Tibial artery (tissue), 4 donors: Measurements from ENCODE around the gene ARHGAP33.

Experiments
- DNase-seq, 2 donors: peaks; one replicate each; pipeline ENCODE4 v3.0.0-alpha.2; 2019
- H3K27ac ChIP-seq, 2 donors: fragments of 200-600 bp; sonication (generic) in 1 of 2; 1 replicate in 1 of 2; 2 replicates in 1 of 2; pipeline ENCODE4 v1.5.1; 2018 to 2019; ENCODE audit warnings: mild to moderate bottlenecking in 1 of 2
- H3K27me3 ChIP-seq, 2 donors: fragments of 200-600 bp; sonication (generic) in 1 of 2; one replicate each; pipeline versions ENCODE4 v1.5.1 to v1.6.0; 2016 to 2019
- H3K36me3 ChIP-seq, 3 donors: fragments of 200-600 bp; sonication (generic) in 2 of 3; one replicate each; pipeline ENCODE4 v1.5.1; 2016 to 2019; ENCODE audit warnings: mild to moderate bottlenecking in 2 of 3
- H3K4me1 ChIP-seq, 4 donors: fragments of 200-600 bp; sonication (generic) in 2 of 4; 1 replicate in 3 of 4; 2 replicates in 1 of 4; pipeline ENCODE4 v1.5.1; 2016 to 2019
- H3K4me3 ChIP-seq, 2 donors: fragments of 200-600 bp; sonication (generic) in 1 of 2; 1 replicate in 1 of 2; 2 replicates in 1 of 2; pipeline ENCODE4 v1.5.1; 2018 to 2019; ENCODE audit warnings: mild to moderate bottlenecking in 2 of 2
- H3K9me3 ChIP-seq, 3 donors: fragments of 200-600 bp; sonication (generic) in 1 of 3; one replicate each; pipeline ENCODE4 v1.5.1; 2016 to 2019
- intact Hi-C: fragments of 100-400 bp; cut with DNase I; formaldehyde crosslinking; loops from one replicate; pipeline ENCODE4 v1.15.0; 2023; ENCODE audit warnings: low total_unique reads
- TF ChIP-seq, protein P1 (sequence below), 2 experiments: fragments of 200-600 bp in 1 of 2; fragments of 450-650 bp in 1 of 2; IDR thresholded peaks; one replicate each; pipeline ENCODE4 v1.5.1; 2017 to 2019; ENCODE audit warnings: antibody characterized with exemption in 2 of 2, mild to moderate bottlenecking in 1 of 2, moderate library complexity in 1 of 2

Gene ARHGAP33

DNA sequence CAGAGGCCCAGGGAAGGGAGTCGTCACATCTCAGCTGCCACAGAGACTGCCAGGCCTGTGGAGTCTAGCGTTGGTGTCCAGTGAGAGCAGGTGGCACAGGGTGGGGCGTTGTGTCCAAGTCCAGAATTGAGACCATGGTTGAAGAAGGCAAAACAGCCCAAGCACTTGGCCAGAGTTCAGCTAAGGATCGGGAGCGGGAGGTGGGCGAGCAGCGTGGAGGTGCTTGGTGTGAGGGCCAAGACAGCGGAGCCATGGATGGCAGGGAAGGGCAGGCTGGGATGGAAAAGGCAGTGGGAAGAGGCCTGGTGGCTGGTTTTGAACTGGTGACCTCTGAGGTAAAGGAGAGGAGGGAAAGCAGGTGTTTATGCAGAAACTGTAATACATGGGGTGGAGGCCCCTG is 41.1 kb upstream of the ARHGAP33 start:
- no peak overlapping the region for H3K4me3 ChIP-seq
- no peak for DNase-seq
- peaks cover 51 to 99% (median 95%) of the 10 kb centered on the region in 3 donors for H3K36me3 ChIP-seq
- intact Hi-C loops = no loop called here
- no peak overlapping the region for H3K27ac ChIP-seq
- peaks cover 0 to 3% (median under 1%) of the 10 kb centered on the region in 4 donors for H3K4me1 ChIP-seq
- H3K27me3 ChIP-seq = no peaks in the 10 kb centered on the region
- TF ChIP-seq, protein P1, sequence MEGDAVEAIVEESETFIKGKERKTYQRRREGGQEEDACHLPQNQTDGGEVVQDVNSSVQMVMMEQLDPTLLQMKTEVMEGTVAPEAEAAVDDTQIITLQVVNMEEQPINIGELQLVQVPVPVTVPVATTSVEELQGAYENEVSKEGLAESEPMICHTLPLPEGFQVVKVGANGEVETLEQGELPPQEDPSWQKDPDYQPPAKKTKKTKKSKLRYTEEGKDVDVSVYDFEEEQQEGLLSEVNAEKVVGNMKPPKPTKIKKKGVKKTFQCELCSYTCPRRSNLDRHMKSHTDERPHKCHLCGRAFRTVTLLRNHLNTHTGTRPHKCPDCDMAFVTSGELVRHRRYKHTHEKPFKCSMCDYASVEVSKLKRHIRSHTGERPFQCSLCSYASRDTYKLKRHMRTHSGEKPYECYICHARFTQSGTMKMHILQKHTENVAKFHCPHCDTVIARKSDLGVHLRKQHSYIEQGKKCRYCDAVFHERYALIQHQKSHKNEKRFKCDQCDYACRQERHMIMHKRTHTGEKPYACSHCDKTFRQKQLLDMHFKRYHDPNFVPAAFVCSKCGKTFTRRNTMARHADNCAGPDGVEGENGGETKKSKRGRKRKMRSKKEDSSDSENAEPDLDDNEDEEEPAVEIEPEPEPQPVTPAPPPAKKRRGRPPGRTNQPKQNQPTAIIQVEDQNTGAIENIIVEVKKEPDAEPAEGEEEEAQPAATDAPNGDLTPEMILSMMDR (IDR thresholded peaks at IDR 0.05) = no peak
- no peaks in the 10 kb centered on the region for H3K9me3 ChIP-seq

DNA sequence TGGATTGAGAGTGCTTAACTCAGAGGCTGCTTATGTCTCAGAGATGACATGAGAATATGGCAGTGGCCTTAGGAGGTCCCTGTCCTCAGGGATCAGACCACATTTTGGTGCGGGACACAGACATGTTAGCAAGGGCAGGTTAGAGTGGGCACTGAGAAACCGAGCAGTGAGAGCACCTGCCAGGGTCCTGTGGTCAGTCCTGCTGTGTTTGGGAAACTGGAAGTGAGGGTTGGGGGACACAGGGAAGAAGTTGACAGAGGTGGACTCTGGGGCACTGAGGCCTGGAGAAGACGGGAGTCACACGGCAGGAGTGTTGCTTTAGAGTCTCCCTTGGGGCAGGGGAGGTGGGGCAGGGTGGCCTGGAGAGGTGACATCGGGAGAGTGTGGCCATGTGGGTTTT is 40.5 kb upstream of the ARHGAP33 start:
- no peaks in the 10 kb centered on the region for H3K9me3 ChIP-seq
- H3K27me3 ChIP-seq = no peaks in the 10 kb centered on the region
- H3K4me3 ChIP-seq = no peak overlapping the region
- peaks cover 0 to 9% (median 7%) of the 10 kb centered on the region in 4 donors for H3K4me1 ChIP-seq
- DNase-seq = no peak
- TF ChIP-seq, protein P1 (IDR thresholded peaks at IDR 0.05) = no peak
- peaks cover 45 to 93% (median 89%) of the 10 kb centered on the region in 3 donors for H3K36me3 ChIP-seq
- intact Hi-C loops = no loop called here
- no peak overlapping the region for H3K27ac ChIP-seq

DNA sequence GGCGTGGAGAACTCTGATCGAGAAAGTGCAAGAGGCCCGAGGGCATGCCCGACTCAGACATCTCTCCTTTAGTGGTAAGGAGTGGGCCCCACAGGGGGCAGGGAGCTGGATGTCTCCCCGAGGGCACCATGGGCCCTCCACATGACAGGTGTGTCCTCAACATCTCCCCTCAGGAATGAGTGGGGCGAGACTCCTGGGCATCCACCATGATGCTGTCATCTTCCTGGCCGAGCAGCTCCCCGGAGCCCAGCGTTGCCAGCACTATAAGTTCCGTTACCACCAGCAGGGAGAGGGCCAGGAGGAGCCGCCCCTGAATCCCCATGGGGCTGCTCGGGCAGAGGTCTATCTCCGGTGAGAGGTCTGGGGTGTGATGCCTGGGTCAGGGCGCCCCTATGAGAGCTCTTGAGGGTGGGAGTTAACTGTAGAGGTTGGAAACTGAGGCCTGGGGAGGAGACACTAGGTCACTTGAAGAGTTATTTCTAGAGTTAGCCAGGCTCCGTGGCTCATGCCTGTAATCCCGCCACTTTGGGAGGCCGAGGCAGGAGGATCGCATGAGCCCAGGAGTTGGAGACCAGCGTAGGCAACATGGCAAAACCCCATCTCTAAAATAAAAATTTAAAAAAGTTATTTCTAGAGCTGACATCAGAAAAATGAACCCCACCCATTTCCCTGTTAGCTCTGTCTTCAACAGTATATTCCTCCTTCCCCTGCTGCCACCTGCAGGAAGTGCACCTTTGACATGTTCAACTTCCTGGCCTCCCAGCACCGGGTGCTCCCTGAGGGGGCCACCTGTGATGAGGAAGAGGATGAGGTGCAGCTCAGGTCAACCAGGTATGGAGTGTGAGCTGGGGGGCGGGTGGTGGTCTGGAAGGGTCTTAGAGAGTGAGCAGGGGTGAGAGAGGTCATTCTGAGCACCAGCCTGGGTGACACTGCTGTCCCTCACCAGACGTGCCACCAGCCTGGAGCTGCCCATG is 38.2 kb upstream of the ARHGAP33 start:
- Histone ChIP-seq H3K9me3 (no peaks in the 10 kb centered on the region), H3K36me3 (peaks cover 22 to 70% (median 66%) of the 10 kb centered on the region in 3 donors), H3K4me3 (no peak overlapping the region), H3K27ac (no peak overlapping the region), H3K4me1 (peaks cover 0 to 23% (median 14%) of the 10 kb centered on the region in 4 donors), H3K27me3 (no peaks in the 10 kb centered on the region)
- intact Hi-C loops = no loop called here
- DNase-seq = no peak
- TF ChIP-seq, protein P1 (IDR thresholded peaks at IDR 0.05) = no peak

DNA sequence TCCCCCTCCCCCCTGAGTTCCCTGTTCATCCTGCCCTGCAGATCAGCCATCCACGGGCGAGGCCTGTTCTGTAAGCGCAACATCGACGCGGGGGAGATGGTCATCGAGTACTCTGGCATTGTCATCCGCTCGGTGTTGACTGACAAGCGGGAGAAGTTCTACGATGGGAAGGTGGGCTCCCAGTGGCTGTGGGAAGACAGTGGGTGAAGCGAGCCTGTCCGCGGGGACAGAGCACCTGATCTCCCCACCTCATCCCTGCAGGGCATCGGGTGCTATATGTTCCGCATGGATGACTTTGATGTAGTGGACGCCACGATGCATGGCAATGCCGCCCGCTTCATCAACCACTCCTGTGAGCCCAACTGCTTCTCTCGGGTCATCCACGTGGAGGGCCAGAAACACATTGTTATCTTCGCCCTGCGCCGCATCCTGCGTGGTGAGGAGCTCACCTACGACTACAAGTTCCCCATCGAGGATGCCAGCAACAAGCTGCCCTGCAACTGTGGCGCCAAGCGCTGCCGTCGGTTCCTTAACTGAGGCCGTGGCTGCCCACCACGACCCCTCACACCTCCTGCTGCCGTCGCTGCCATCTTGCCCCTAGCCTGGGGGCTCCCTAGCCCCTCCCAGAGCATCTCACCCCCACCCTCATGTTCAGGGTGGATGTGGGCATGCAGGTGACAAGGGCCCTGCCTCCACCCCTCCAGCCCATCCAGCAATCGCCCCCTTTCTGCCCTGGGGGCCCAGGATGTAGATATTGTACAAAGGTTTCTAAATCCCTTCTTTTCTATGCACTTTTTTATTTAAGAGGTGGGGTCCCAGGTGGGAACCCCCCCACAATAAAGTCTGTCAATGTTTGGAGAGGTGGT is 37.1 kb upstream of the ARHGAP33 start:
- peaks cover 0 to 23% (median 14%) of the 10 kb centered on the region in 4 donors for H3K4me1 ChIP-seq
- H3K27me3 ChIP-seq = no peaks in the 10 kb centered on the region
- no peak overlapping the region for H3K27ac ChIP-seq
- DNase-seq = no peak
- intact Hi-C loops = no loop called here
- peaks cover 15 to 66% (median 55%) of the 10 kb centered on the region in 3 donors for H3K36me3 ChIP-seq
- TF ChIP-seq, protein P1 (IDR thresholded peaks at IDR 0.05) = no peak
- no peaks in the 10 kb centered on the region for H3K9me3 ChIP-seq
- H3K4me3 ChIP-seq = no peak overlapping the region

DNA sequence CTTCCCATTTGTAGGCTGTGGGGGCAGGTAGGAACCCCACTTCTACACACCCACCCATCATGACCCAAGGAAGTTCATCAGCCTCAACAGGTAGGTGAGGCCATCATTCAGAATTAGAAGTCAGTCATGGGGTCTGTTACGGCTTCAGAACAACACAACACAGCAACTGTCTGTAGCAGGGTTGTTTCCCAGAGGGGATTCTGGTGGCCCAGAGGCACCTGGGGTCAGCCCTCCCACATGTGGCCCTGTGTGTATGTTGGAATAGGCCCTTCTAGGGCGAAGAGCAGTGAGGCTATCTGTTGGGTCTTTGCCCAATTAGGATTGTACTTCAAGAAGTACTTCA is 36.5 kb upstream of the ARHGAP33 start:
- no peak overlapping the region for H3K27ac ChIP-seq
- TF ChIP-seq, protein P1 (IDR thresholded peaks at IDR 0.05) = no peak
- DNase-seq = no peak
- peaks cover 0 to 26% (median 15%) of the 10 kb centered on the region in 4 donors for H3K4me1 ChIP-seq
- H3K27me3 ChIP-seq = no peaks in the 10 kb centered on the region
- H3K36me3 ChIP-seq = peaks cover 15 to 60% (median 49%) of the 10 kb centered on the region in 3 donors
- no peak overlapping the region for H3K4me3 ChIP-seq
- intact Hi-C loops = no loop called here
- H3K9me3 ChIP-seq = no peaks in the 10 kb centered on the region
